CD4-positive, alpha-beta T cell (primary cell): ENCODE results near the gene ATP11A. TPM values are rescaled to one million over a fixed set of nuclear protein-coding genes. Genes with fewer than 3 reads are reported as not detected.

ENCODE experiments used
- ATAC-seq: fragments of 200-7000 bp; cut with Tn5 transposase; one replicate; pipeline ENCODE4 v1.10.0; 2022; ENCODE audit warnings: mild to moderate bottlenecking; ENCODE audit not compliant: poor library complexity
- CTCF ChIA-PET: fragments of 350-600 bp; sonication (Branson Sonifier 250); formaldehyde crosslinking; loops from one replicate; lab custom pipeline; 2021; ENCODE audit warnings: antibody characterized with exemption, inconsistent platforms; lab: Charles Lee
- POLR2A ChIA-PET: fragments of 350-600 bp; sonication (Branson Sonifier 250); formaldehyde crosslinking; loops from one replicate; lab custom pipeline; 2021; ENCODE audit warnings: antibody characterized with exemption, inconsistent platforms; lab: Charles Lee
- DNase-seq, 14 experiments: peaks; one replicate each; pipeline ENCODE4 v3.0.0-alpha.2; 2013 to 2020; ENCODE audit warnings: mixed read lengths in 2 of 14
- H3K27ac ChIP-seq, 2 donors: one replicate each; pipeline versions ENCODE4 v1.5.1 to v1.7.0; 2013; ENCODE audit warnings: low read length in 2 of 2, low read depth in 1 of 2, mild to moderate bottlenecking in 1 of 2
- H3K27me3 ChIP-seq, 2 experiments: 1 replicate in 1 of 2; 2 replicates in 1 of 2; pipeline versions ENCODE4 v1.6.1 to v1.7.0; 2013; ENCODE audit warnings: low read length in 2 of 2, control low read depth in 1 of 2, mild to moderate bottlenecking in 1 of 2, moderate library complexity in 1 of 2; ENCODE audit not compliant: insufficient read depth in 2 of 2, control insufficient read depth in 1 of 2
- H3K36me3 ChIP-seq: one replicate; pipeline ENCODE4 v1.6.1; 2013; ENCODE audit warnings: low read length, control low read depth; ENCODE audit not compliant: insufficient read depth
- H3K4me1 ChIP-seq: one replicate; pipeline ENCODE4 v1.6.1; 2013; ENCODE audit warnings: low read length, control low read depth; ENCODE audit not compliant: insufficient read depth
- H3K4me3 ChIP-seq: one replicate; pipeline ENCODE4 v1.5.1; 2013; ENCODE audit warnings: mild to moderate bottlenecking, low read length, moderate library complexity
- H3K9me3 ChIP-seq, 2 experiments: 1 replicate in 1 of 2; 2 replicates in 1 of 2; pipeline versions ENCODE4 v1.6.1 to v1.7.0; 2013; ENCODE audit warnings: low read length in 2 of 2, mild to moderate bottlenecking in 2 of 2, control low read depth in 1 of 2, moderate library complexity in 1 of 2; ENCODE audit not compliant: control insufficient read depth in 1 of 2, insufficient read depth in 1 of 2
- H3K27ac Mint-ChIP-seq: one replicate; pipeline ENCODE4 v1.8.0; 2020; ENCODE audit warnings: mixed read lengths
- H3K27me3 Mint-ChIP-seq: one replicate; pipeline ENCODE4 v1.8.0; 2021; ENCODE audit warnings: mixed read lengths
- H3K36me3 Mint-ChIP-seq: one replicate; pipeline ENCODE4 v1.8.0; 2021; ENCODE audit warnings: low read depth, mixed read lengths
- H3K4me1 Mint-ChIP-seq: one replicate; pipeline ENCODE4 v1.8.0; 2021; ENCODE audit warnings: low read depth, mixed read lengths
- H3K4me3 Mint-ChIP-seq: one replicate; pipeline ENCODE4 v1.8.0; 2020; ENCODE audit warnings: mild to moderate bottlenecking, mixed read lengths
- H3K9me3 Mint-ChIP-seq: one replicate; pipeline ENCODE4 v1.8.0; 2020; ENCODE audit warnings: mixed read lengths
- CTCF ChIP-seq: fragments of 200-600 bp; IDR thresholded peaks from one replicate; pipeline ENCODE4 v1.8.0; 2022; ENCODE audit warnings: antibody characterized with exemption, mild to moderate bottlenecking
- intact Hi-C, 2 experiments: fragments of 100-400 bp; cut with DNase I in 1 of 2; cut with micrococcal nuclease in 1 of 2; formaldehyde crosslinking; loops; one replicate each; pipeline versions ENCODE4 v1.15.1 to v1.9.0; 2023 to 2025; cut with DNase I, micrococcal nuclease
- total RNA-seq, 174 experiments: library from RNA in 2 of 174; stranded (reverse) in 2 of 174; gene quantifications; one replicate each; pipeline ENCODE4 v1.2.3 and lab custom pipeline; 2021 to 2026

The ATP11A gene
- total RNA-seq, 2 experiments from 2014 or later: 56.7 to 66.8 TPM

GRCh38 chr13:112828082-112828699, 138.4 kb downstream of the ATP11A start:
- H3K4me3 ChIP-seq: no peak overlapping the region
- intact Hi-C loops: no loop called here
- no peaks in the 10 kb centered on the region for H3K27me3 ChIP-seq
- Mint-ChIP-seq H3K27me3 (no peaks in the 10 kb centered on the region), H3K27ac (no peak overlapping the region), H3K36me3 (peaks cover 96% of the 10 kb centered on the region), H3K9me3 (no peaks in the 10 kb centered on the region), H3K4me1 (no peaks in the 10 kb centered on the region), H3K4me3 (no peak overlapping the region)
- no peak for TF ChIP-seq CTCF
- H3K4me1 ChIP-seq: no peaks in the 10 kb centered on the region
- H3K9me3 ChIP-seq: no peaks in the 10 kb centered on the region
- DNase-seq (no peak), ATAC-seq (no peak)
- ChIA-PET CTCF (no interaction called here), POLR2A (no interaction called here)
- no peak overlapping the region for H3K27ac ChIP-seq
- H3K36me3 ChIP-seq: peaks cover 75% of the 10 kb centered on the region

GRCh38 chr13:112828756-112829155, 138.9 kb downstream of the ATP11A start:
- Histone ChIP-seq H3K27ac (no peak overlapping the region), H3K27me3 (no peaks in the 10 kb centered on the region), H3K4me1 (no peaks in the 10 kb centered on the region), H3K36me3 (peaks cover 73% of the 10 kb centered on the region), H3K9me3 (no peaks in the 10 kb centered on the region), H3K4me3 (no peak overlapping the region)
- H3K27ac Mint-ChIP-seq: no peak overlapping the region
- ChIA-PET CTCF (interaction anchor here (0.6 kb wide), 1 partner anchor 300 kb away, joined by 4 read pairs; no protein-coding TSS in a partner anchor), POLR2A (no interaction called here)
- no peaks in the 10 kb centered on the region for H3K4me1 Mint-ChIP-seq
- no peak for ATAC-seq
- no peaks in the 10 kb centered on the region for H3K27me3 Mint-ChIP-seq
- H3K36me3 Mint-ChIP-seq: peaks cover 98% of the 10 kb centered on the region
- no peak for DNase-seq
- H3K9me3 Mint-ChIP-seq: no peaks in the 10 kb centered on the region
- no peak overlapping the region for H3K4me3 Mint-ChIP-seq
- no peak for TF ChIP-seq CTCF
- intact Hi-C loops: no loop called here

GRCh38 chr13:112831196-112831595, 141.4 kb downstream of the ATP11A start:
- ChIA-PET POLR2A (no interaction called here), CTCF (no interaction called here)
- Mint-ChIP-seq H3K27me3 (no peaks in the 10 kb centered on the region), H3K27ac (no peak overlapping the region), H3K9me3 (no peaks in the 10 kb centered on the region), H3K36me3 (peaks cover 93% of the 10 kb centered on the region), H3K4me1 (no peaks in the 10 kb centered on the region), H3K4me3 (no peak overlapping the region)
- Histone ChIP-seq H3K9me3 (no peaks in the 10 kb centered on the region), H3K36me3 (peaks cover 70% of the 10 kb centered on the region), H3K4me3 (no peak overlapping the region), H3K27me3 (no peaks in the 10 kb centered on the region), H3K4me1 (no peaks in the 10 kb centered on the region), H3K27ac (no peak overlapping the region)
- intact Hi-C loops: no loop called here
- no peak for TF ChIP-seq CTCF
- DNase-seq (no peak), ATAC-seq (no peak)
